ENCODE measurements around the gene GRIPAP1. TPM values are rescaled to one million over a fixed set of nuclear protein-coding genes. Genes with fewer than 3 reads are reported as not detected.

Gene GRIPAP1
- total and polyA plus RNA-seq, 2 of the 13 experiments (the other 11 are each of a cell fraction or from before 2014, with no cell fraction given), result 16.1 to 22.6 TPM

- TF ChIP-seq, protein P1, sequence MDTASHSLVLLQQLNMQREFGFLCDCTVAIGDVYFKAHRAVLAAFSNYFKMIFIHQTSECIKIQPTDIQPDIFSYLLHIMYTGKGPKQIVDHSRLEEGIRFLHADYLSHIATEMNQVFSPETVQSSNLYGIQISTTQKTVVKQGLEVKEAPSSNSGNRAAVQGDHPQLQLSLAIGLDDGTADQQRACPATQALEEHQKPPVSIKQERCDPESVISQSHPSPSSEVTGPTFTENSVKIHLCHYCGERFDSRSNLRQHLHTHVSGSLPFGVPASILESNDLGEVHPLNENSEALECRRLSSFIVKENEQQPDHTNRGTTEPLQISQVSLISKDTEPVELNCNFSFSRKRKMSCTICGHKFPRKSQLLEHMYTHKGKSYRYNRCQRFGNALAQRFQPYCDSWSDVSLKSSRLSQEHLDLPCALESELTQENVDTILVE (CRISPR knock-in tag; IDR thresholded peaks at IDR 0.05), result no peak
- TF ChIP-seq CEBPB (IDR thresholded peaks at IDR 0.05; ENCODE audit: borderline replicate concordance, low read depth, low read length) (peak; percentile 61; the same call in 1 of the 2 replicates), TOE1 (CRISPR knock-in tag; IDR thresholded peaks at IDR 0.05) (no peak), KLF6 (CRISPR knock-in tag; IDR thresholded peaks at IDR 0.05) (no peak), XBP1 (CRISPR knock-in tag; IDR thresholded peaks at IDR 0.05) (no peak), ZNF3 (CRISPR knock-in tag; IDR thresholded peaks at IDR 0.05) (no peak), FOXK2 (IDR thresholded peaks at IDR 0.05) (peak; percentile 94), MTF2 (CRISPR knock-in tag; IDR thresholded peaks at IDR 0.05; ENCODE audit: borderline replicate concordance) (no peak), SKI (IDR thresholded peaks at IDR 0.05; ENCODE audit: partially characterized antibody) (no peak), SP5 (CRISPR knock-in tag; IDR thresholded peaks at IDR 0.05; ENCODE audit: borderline replicate concordance, low read depth) (no peak), ZSCAN20 (CRISPR knock-in tag; IDR thresholded peaks at IDR 0.05; ENCODE audit: borderline replicate concordance) (no peak), ZNF720 (CRISPR knock-in tag; IDR thresholded peaks at IDR 0.05) (no peak), HMG20B (CRISPR knock-in tag; conservative IDR thresholded peaks at IDR 0.05) (no peak), ZNF619 (CRISPR knock-in tag; IDR thresholded peaks at IDR 0.05) (0 out of 2 replicates have a peak, but pooled peaks have one; percentile 28), CREM (IDR thresholded peaks at IDR 0.05) (peak; percentile 34; the same call in 1 of the 2 replicates), CREM (CRISPR knock-in tag; IDR thresholded peaks at IDR 0.05) (no peak), SCMH1 (CRISPR knock-in tag; IDR thresholded peaks at IDR 0.05; ENCODE audit: borderline replicate concordance) (no peak), ZMAT3 (CRISPR knock-in tag; conservative IDR thresholded peaks at IDR 0.05) (no peak), ATM (IDR thresholded peaks at IDR 0.05; ENCODE audit: borderline replicate concordance) (no peak), FOXO1 (CRISPR knock-in tag; IDR thresholded peaks at IDR 0.05) (no peak)
- TF ChIP-seq, protein P2, sequence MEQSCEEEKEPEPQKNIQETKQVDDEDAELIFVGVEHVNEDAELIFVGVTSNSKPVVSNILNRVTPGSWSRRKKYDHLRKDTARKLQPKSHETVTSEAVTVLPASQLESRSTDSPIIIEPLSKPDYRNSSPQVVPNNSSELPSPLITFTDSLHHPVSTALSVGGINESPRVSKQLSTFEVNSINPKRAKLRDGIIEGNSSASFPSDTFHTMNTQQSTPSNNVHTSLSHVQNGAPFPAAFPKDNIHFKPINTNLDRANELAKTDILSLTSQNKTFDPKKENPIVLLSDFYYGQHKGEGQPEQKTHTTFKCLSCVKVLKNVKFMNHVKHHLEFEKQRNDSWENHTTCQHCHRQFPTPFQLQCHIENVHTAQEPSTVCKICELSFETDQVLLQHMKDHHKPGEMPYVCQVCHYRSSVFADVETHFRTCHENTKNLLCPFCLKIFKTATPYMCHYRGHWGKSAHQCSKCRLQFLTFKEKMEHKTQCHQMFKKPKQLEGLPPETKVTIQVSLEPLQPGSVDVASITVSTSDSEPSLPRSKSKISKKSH (CRISPR knock-in tag; IDR thresholded peaks at IDR 0.05; ENCODE audit: borderline replicate concordance), result no peak
- TF ChIP-seq, protein P3, sequence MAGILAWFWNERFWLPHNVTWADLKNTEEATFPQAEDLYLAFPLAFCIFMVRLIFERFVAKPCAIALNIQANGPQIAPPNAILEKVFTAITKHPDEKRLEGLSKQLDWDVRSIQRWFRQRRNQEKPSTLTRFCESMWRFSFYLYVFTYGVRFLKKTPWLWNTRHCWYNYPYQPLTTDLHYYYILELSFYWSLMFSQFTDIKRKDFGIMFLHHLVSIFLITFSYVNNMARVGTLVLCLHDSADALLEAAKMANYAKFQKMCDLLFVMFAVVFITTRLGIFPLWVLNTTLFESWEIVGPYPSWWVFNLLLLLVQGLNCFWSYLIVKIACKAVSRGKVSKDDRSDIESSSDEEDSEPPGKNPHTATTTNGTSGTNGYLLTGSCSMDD (CRISPR knock-in tag; IDR thresholded peaks at IDR 0.05), result no peak
- TF ChIP-seq, protein P4, sequence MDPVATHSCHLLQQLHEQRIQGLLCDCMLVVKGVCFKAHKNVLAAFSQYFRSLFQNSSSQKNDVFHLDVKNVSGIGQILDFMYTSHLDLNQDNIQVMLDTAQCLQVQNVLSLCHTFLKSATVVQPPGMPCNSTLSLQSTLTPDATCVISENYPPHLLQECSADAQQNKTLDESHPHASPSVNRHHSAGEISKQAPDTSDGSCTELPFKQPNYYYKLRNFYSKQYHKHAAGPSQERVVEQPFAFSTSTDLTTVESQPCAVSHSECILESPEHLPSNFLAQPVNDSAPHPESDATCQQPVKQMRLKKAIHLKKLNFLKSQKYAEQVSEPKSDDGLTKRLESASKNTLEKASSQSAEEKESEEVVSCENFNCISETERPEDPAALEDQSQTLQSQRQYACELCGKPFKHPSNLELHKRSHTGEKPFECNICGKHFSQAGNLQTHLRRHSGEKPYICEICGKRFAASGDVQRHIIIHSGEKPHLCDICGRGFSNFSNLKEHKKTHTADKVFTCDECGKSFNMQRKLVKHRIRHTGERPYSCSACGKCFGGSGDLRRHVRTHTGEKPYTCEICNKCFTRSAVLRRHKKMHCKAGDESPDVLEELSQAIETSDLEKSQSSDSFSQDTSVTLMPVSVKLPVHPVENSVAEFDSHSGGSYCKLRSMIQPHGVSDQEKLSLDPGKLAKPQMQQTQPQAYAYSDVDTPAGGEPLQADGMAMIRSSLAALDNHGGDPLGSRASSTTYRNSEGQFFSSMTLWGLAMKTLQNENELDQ (CRISPR knock-in tag; IDR thresholded peaks at IDR 0.05; ENCODE audit: borderline replicate concordance), result no peak
- TF ChIP-seq, protein P5, sequence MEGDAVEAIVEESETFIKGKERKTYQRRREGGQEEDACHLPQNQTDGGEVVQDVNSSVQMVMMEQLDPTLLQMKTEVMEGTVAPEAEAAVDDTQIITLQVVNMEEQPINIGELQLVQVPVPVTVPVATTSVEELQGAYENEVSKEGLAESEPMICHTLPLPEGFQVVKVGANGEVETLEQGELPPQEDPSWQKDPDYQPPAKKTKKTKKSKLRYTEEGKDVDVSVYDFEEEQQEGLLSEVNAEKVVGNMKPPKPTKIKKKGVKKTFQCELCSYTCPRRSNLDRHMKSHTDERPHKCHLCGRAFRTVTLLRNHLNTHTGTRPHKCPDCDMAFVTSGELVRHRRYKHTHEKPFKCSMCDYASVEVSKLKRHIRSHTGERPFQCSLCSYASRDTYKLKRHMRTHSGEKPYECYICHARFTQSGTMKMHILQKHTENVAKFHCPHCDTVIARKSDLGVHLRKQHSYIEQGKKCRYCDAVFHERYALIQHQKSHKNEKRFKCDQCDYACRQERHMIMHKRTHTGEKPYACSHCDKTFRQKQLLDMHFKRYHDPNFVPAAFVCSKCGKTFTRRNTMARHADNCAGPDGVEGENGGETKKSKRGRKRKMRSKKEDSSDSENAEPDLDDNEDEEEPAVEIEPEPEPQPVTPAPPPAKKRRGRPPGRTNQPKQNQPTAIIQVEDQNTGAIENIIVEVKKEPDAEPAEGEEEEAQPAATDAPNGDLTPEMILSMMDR (CRISPR knock-in tag; IDR thresholded peaks at IDR 0.05), result no peak
Observed at GRCh38 chrX:49002091-49002935, at the start of gene GRIPAP1 (continued).
